GM23248 (cell line): ENCODE measurements around the gene RALGPS1. TPM values are rescaled to one million over a fixed set of nuclear protein-coding genes. Genes with fewer than 3 reads are reported as not detected.

Source experiments
- DNase-seq: peaks from one replicate; pipeline ENCODE4 v3.0.0-alpha.2; 2015
- H2AFZ ChIP-seq: fragments of 200-600 bp; sonication (generic); 2 replicates; pipeline ENCODE4 v1.6.1; 2016; ENCODE audit warnings: antibody characterized with exemption
- H3F3A ChIP-seq: fragments of 200-600 bp; sonication (generic); 2 replicates; pipeline ENCODE4 v1.6.1; 2016; ENCODE audit warnings: mild to moderate bottlenecking, antibody characterized with exemption, mixed run types; ENCODE audit not compliant: insufficient read depth
- H3K27ac ChIP-seq: fragments of 200-600 bp; sonication (generic); 2 replicates; pipeline ENCODE4 v1.5.1; 2016; ENCODE audit warnings: mild to moderate bottlenecking
- H3K27me3 ChIP-seq: fragments of 200-600 bp; sonication (generic); replicated peaks from 2 replicates; pipeline ENCODE4 v1.6.1; 2016; ENCODE audit warnings: mild to moderate bottlenecking; ENCODE audit not compliant: insufficient read depth
- H3K36me3 ChIP-seq: fragments of 200-600 bp; sonication (generic); 2 replicates; pipeline ENCODE4 v1.6.1; 2016; ENCODE audit warnings: low read depth, mild to moderate bottlenecking
- H3K4me1 ChIP-seq: fragments of 200-600 bp; sonication (generic); 2 replicates; pipeline ENCODE4 v1.6.1; 2016; ENCODE audit warnings: mild to moderate bottlenecking; ENCODE audit not compliant: insufficient read depth
- H3K4me2 ChIP-seq: fragments of 200-600 bp; sonication (generic); one replicate; pipeline ENCODE4 v1.6.1; 2016; ENCODE audit warnings: mild to moderate bottlenecking; ENCODE audit not compliant: unreplicated experiment
- H3K4me3 ChIP-seq: fragments of 200-600 bp; sonication (generic); 2 replicates; pipeline ENCODE4 v1.5.1; 2016; ENCODE audit warnings: mild to moderate bottlenecking
- H3K79me2 ChIP-seq: fragments of 200-600 bp; sonication (generic); 2 replicates; pipeline ENCODE4 v1.6.1; 2016; ENCODE audit warnings: mild to moderate bottlenecking; ENCODE audit not compliant: insufficient read depth
- H3K9ac ChIP-seq: fragments of 200-600 bp; sonication (generic); 2 replicates; pipeline ENCODE4 v1.6.1; 2016; ENCODE audit warnings: mild to moderate bottlenecking
- H3K9me2 ChIP-seq: fragments of 200-600 bp; sonication (generic); 2 replicates; pipeline ENCODE4 v1.6.1; 2016; ENCODE audit warnings: mixed run types, mild to moderate bottlenecking, moderate library complexity; ENCODE audit not compliant: insufficient read depth
- H3K9me3 ChIP-seq: fragments of 200-600 bp; sonication (generic); one replicate; pipeline ENCODE4 v1.6.1; 2017; ENCODE audit warnings: low read depth
- H4K20me1 ChIP-seq: fragments of 200-600 bp; sonication (generic); 2 replicates; pipeline ENCODE4 v1.6.0; 2016; ENCODE audit not compliant: insufficient read depth
- EZH2 ChIP-seq: fragments of 200-600 bp; sonication (generic); IDR thresholded peaks from 2 replicates; pipeline ENCODE4 v1.6.1; 2018; ENCODE audit warnings: antibody characterized with exemption, mild to moderate bottlenecking; ENCODE audit not compliant: insufficient read depth, poor library complexity, severe bottlenecking
- EZH2phosphoT487 ChIP-seq: fragments of 200-600 bp; sonication (generic); IDR thresholded peaks from 2 replicates; pipeline ENCODE4 v1.6.1; 2018; ENCODE audit warnings: antibody characterized with exemption, moderate library complexity, mild to moderate bottlenecking, low read depth; ENCODE audit not compliant: insufficient read depth
- WGBS, 2 experiments: methylation state at CpG; one replicate each; pipeline ENCODE4 v1.1.6; 2015 to 2017; ENCODE audit warnings: low lambda C conversion rate in 2 of 2, low coverage in 1 of 2; ENCODE audit errors: missing lambda C conversion rate in 2 of 2; 5-methylcytosine and 5-hydroxymethylcytosine counted together
- in situ Hi-C: fragments of 300-500 bp; cut with MboI; formaldehyde crosslinking; loops from 2 replicates; pipeline ENCODE4 v1.15.0; 2020
- polyA plus RNA-seq: library from polyadenylated mRNA; unstranded; fragments of >200 nt; fragmentation: Nextera tagmentation; extraction: Ambion mirVana; gene quantifications from 2 replicates; pipeline ENCODE4 v1.2.1, GENCODE V29; 2016
- total RNA-seq: library from RNA; depleted of rRNA; stranded (reverse); fragments of >200 nt; shearing (Covaris generic); gene quantifications from 2 replicates; pipeline ENCODE4 v1.2.3, GENCODE V29; 2014

Gene RALGPS1
- total and polyA plus RNA-seq, 2 experiments from 2014 or later, result 0.54 to 1.8 TPM

DNA sequence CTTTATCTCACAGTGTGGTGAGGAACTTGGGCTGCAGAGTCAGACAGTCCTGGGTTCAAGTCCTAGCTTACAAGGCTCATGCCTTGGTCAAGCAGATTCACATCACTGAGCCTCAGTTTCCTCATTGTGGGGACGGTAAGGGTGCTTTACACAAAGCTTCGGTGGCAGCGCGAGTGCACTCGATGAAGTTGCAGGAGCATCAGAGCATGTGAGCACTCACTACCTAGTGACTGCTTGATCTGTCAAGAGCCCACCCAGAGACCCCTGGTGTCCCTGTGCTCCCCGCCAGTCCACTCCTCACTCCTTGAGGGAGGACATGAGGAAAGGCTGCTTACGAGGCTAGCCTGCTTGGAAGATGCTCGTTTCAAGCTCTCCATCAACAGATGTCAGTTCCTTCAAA, 293.8 kb downstream of the RALGPS1 start:
- DNase-seq, result no peak
- H3F3A ChIP-seq, result no peaks in the 10 kb centered on the region
- in situ Hi-C loops, result no loop called here
- no peaks in the 10 kb centered on the region for H3K9me2 ChIP-seq
- H3K27ac ChIP-seq, result no peak overlapping the region
- H3K27me3 ChIP-seq, result peaks cover 3% of the 10 kb centered on the region; the same call in 1 of the 2 replicates
- no peaks in the 10 kb centered on the region for H3K4me1 ChIP-seq
- H3K79me2 ChIP-seq, result no peaks in the 10 kb centered on the region
- no peaks in the 10 kb centered on the region for H3K36me3 ChIP-seq
- H3K4me2 ChIP-seq, result no peak overlapping the region
- no peak overlapping the region for H2AFZ ChIP-seq
- H3K9ac ChIP-seq, result no peak overlapping the region
- no peaks in the 10 kb centered on the region for H3K9me3 ChIP-seq
- no peak overlapping the region for H3K4me3 ChIP-seq
- WGBS, 2 experiments, result 83 to 88% methylated on average over 8 of the region's 8 CpGs
- no peaks in the 10 kb centered on the region for H4K20me1 ChIP-seq
- TF ChIP-seq EZH2 (no peak), EZH2phosphoT487 (no peak)

DNA sequence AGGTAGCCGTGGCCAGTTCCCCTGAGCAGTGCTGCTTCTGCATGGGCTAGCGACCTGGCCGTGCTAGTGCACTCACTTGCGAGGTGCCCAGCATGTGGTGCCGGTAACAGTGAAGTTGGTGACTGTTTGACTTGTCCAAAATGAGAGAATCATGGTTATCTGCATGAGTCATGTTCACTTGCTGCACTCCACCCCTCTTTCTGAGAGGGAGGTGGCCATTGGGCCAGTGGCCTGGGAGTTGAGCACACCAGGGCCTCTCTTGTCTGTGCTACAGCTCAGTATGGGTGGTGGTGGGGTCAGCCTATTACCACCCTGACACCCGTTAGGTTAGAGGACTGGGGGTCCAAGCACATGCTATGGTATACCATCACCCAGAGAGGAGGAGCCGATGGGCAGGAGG, 294.6 kb downstream of the RALGPS1 start:
- Histone ChIP-seq H3K9me3 (no peaks in the 10 kb centered on the region), H3K79me2 (no peaks in the 10 kb centered on the region), H3K9me2 (no peaks in the 10 kb centered on the region), H3K4me1 (no peaks in the 10 kb centered on the region), H3K27ac (no peak overlapping the region), H3F3A (no peaks in the 10 kb centered on the region), H3K36me3 (no peaks in the 10 kb centered on the region), H3K27me3 (peaks cover 3% of the 10 kb centered on the region; the same call in 1 of the 2 replicates), H2AFZ (no peak overlapping the region), H4K20me1 (no peaks in the 10 kb centered on the region), H3K4me2 (no peak overlapping the region), H3K9ac (no peak overlapping the region), H3K4me3 (no peak overlapping the region)
- 67 to 68% methylated on average over 7 of the region's 7 CpGs for WGBS, 2 experiments
- in situ Hi-C loops, result no loop called here
- DNase-seq, result peak; percentile 61
- TF ChIP-seq EZH2phosphoT487 (no peak), EZH2 (no peak)

DNA sequence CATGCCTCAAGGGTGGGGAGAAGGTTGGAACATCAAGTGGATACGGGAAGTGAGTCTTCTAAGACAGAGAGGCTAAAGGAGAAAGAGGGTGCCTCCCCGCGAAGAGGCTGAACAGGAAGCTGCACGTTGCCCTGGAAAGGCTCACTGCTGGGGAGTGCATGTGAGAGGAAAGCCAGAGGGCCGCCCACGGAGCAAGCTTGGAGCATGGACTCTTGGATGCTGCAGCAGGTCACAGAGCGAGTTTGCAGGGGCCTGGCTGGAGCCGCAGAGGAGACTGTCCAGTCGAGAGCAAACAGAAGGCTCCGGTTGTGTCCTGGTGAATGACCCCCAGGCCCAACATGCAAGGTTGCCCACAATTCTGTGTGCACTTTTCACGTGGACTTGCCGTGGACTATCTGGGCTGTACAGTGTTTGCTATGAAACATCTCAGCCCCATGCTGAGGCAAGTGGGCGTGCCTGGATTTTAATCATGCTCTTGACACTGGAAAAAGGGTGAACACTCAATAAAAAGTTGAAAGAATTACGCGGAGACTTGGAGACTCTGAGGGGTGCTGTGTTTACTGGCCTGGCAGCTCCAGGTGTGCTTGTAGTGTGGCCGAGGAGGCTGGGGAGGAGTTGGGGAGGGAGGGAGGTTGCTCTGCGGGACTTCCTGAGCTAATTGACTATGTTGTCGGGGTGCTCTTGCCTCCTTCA, 295.5 kb downstream of the RALGPS1 start:
- no peaks in the 10 kb centered on the region for H3K9me3 ChIP-seq
- TF ChIP-seq EZH2, result no peak
- no peak for TF ChIP-seq EZH2phosphoT487
- H2AFZ ChIP-seq, result no peak overlapping the region
- H3K4me2 ChIP-seq, result no peak overlapping the region
- H3K4me3 ChIP-seq, result no peak overlapping the region
- no peaks in the 10 kb centered on the region for H3F3A ChIP-seq
- 0 out of 2 replicates have a peak, but pooled peaks cover 3% of the 10 kb centered on the region for H3K27me3 ChIP-seq
- no peak overlapping the region for H3K9ac ChIP-seq
- no peak overlapping the region for H3K27ac ChIP-seq
- H4K20me1 ChIP-seq, result no peaks in the 10 kb centered on the region
- no peaks in the 10 kb centered on the region for H3K79me2 ChIP-seq
- in situ Hi-C loops, result no loop called here
- H3K36me3 ChIP-seq, result no peaks in the 10 kb centered on the region
- peaks cover 6% of the 10 kb centered on the region; the same call in 1 of the 2 replicates for H3K4me1 ChIP-seq
- WGBS, 2 experiments, result 81 to 83% methylated on average over 15 to 18 of the region's 18 CpGs
- H3K9me2 ChIP-seq, result no peaks in the 10 kb centered on the region
- no peak for DNase-seq

DNA sequence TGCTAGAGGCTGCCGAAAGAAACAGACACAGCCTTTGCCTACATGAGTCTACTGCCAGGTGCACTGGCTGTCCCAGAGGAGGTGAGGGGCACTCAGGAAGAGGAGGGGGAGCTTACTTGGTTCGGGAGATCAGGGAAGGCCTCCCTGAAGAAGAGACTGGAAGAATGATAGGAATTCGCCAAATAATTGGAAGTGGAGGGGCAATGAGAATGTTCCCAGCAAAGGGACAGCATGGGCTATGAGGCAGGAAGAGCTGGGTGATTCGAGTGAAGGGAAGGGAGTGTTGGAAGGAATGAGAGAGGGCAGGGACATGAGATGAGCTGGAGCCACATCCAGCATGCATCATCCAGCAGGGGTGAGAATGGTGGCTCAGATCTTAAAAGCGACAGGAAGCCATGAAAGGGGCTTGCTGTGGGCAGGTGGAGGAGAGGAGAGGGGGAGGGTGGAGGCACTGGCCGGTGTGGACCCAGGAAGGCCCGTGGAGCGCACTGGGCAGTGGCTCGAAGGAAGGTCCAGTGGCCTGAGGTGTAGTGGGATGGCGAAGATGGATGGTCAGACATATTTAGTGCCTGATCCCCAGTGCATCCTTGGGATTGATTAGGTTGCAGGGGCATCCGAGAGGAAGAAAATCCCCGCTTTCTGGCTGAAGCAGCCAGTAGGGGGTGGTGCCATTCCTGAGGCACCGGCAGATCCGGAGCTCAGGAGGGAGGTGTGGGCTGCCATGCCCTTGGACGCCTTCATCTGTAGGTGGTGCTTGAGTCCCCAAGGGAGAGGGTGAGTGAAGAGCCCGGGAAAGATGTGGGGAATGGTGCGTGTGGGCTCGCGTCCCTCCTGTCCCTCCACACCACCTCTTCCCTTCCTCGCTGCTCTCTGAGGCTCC, 296.5 kb downstream of the RALGPS1 start:
- no peak overlapping the region for H3K9ac ChIP-seq
- no peaks in the 10 kb centered on the region for H3K9me3 ChIP-seq
- peaks cover 6% of the 10 kb centered on the region; the same call in 1 of the 2 replicates for H3K4me1 ChIP-seq
- H2AFZ ChIP-seq, result no peak overlapping the region
- H3K9me2 ChIP-seq, result no peaks in the 10 kb centered on the region
- TF ChIP-seq EZH2 (no peak), EZH2phosphoT487 (no peak)
- no peaks in the 10 kb centered on the region for H3K36me3 ChIP-seq
- H3K4me2 ChIP-seq, result no peak overlapping the region
- no peaks in the 10 kb centered on the region for H3F3A ChIP-seq
- in situ Hi-C loops, result no loop called here
- no peak overlapping the region for H3K4me3 ChIP-seq
- no peak for DNase-seq
- H3K79me2 ChIP-seq, result no peaks in the 10 kb centered on the region
- no peak overlapping the region for H3K27ac ChIP-seq
- WGBS, 2 experiments, result 84 to 87% methylated on average over 20 of the region's 20 CpGs
- 0 out of 2 replicates have a peak, but pooled peaks cover under 1% of the 10 kb centered on the region for H3K27me3 ChIP-seq
- no peaks in the 10 kb centered on the region for H4K20me1 ChIP-seq
